ENCODE results near the gene TEX2.
"Not testable (repeated sequence)": the region's sequence is repeated elsewhere in the genome, so short reads cannot be mapped to it uniquely, and the experiment has no call there.

TEX2 gene

GRCh38 chr17:64213995-64214811 is 48.9 kb downstream of the TEX2 start:
- no peak for DNase-seq (ENCODE audit: low read depth)

- no peak for DNase-seq (ENCODE audit: low read depth)
These were observed 50.9 kb downstream of the TEX2 start for GRCh38 chr17:64212122-64212521.

GRCh38 chr17:64209983-64210382 is 53.1 kb downstream of the TEX2 start:
- DNase-seq (ENCODE audit: low read depth): no peak

GRCh38 chr17:64209356-64209941 is 53.6 kb downstream of the TEX2 start:
- DNase-seq (ENCODE audit: low read depth): no peak

- not testable (repeated sequence) for DNase-seq (ENCODE audit: low read depth)
These were observed 54.4 kb downstream of the TEX2 start for GRCh38 chr17:64208656-64209055.

- DNase-seq (ENCODE audit: low read depth): no peak
These were observed 57.3 kb downstream of the TEX2 start for GRCh38 chr17:64205804-64206203.

GRCh38 chr17:64203630-64204029 is 59.4 kb downstream of the TEX2 start:
- DNase-seq (ENCODE audit: low read depth): no peak

- DNase-seq (ENCODE audit: low read depth): no peak
These were observed 60.2 kb downstream of the TEX2 start for GRCh38 chr17:64202683-64203344.

- no peak for DNase-seq (ENCODE audit: low read depth)
These were observed 62.7 kb downstream of the TEX2 start for GRCh38 chr17:64200080-64201032.

GRCh38 chr17:64198331-64199090 is 64.5 kb downstream of the TEX2 start:
- DNase-seq (ENCODE audit: low read depth): no peak

- DNase-seq (ENCODE audit: low read depth): no peak
These were observed 66.5 kb downstream of the TEX2 start for GRCh38 chr17:64196601-64197000.

- no peak for DNase-seq (ENCODE audit: low read depth)
These were observed 69.5 kb downstream of the TEX2 start for GRCh38 chr17:64193561-64193960.

GRCh38 chr17:64192589-64192988 is 70.5 kb downstream of the TEX2 start:
- no peak for DNase-seq (ENCODE audit: low read depth)

GRCh38 chr17:64190472-64190871 is 72.6 kb downstream of the TEX2 start:
- DNase-seq (ENCODE audit: low read depth): no peak

- no peak for DNase-seq (ENCODE audit: low read depth)
These were observed 75.0 kb downstream of the TEX2 start for GRCh38 chr17:64188088-64188487.

- DNase-seq (ENCODE audit: low read depth): no peak
These were observed 75.8 kb downstream of the TEX2 start for GRCh38 chr17:64187093-64187895.

GRCh38 chr17:64186171-64187092 is 76.6 kb downstream of the TEX2 start:
- DNase-seq (ENCODE audit: low read depth): no peak

GRCh38 chr17:64185557-64185956 is 77.5 kb downstream of the TEX2 start:
- DNase-seq (ENCODE audit: low read depth): not testable (repeated sequence)

GRCh38 chr17:64185101-64185500 is 78.0 kb downstream of the TEX2 start:
- no peak for DNase-seq (ENCODE audit: low read depth)

Measured in activated T-helper 1 cell treated with Interleukin-2 at 50 U/mL for 16 hours (primary cell).